Liver (tissue), 3 donors: Measurements from ENCODE around the gene SKI.

Experiments
- CTCF ChIP-seq: fragments of 150-350 bp; IDR thresholded peaks from 2 replicates; pipeline ENCODE4 v1.5.1; 2017; ENCODE audit warnings: improper control_type of control experiment, low read depth, low read length; ENCODE audit not compliant: missing input control
- EGR1 ChIP-seq, 2 donors: IDR thresholded peaks; 2 replicates each; pipeline ENCODE4 v1.6.1; 2016 to 2018; ENCODE audit warnings: antibody characterized with exemption in 2 of 2, low read depth in 2 of 2
- MAX ChIP-seq: IDR thresholded peaks from 2 replicates; pipeline ENCODE4 v1.6.1; 2016; ENCODE audit warnings: antibody characterized with exemption
- TAF1 ChIP-seq: conservative IDR thresholded peaks from 2 replicates; pipeline ENCODE4 v1.6.1; 2016; ENCODE audit warnings: antibody characterized with exemption, mild to moderate bottlenecking
- donor health status: healthy.
- donor health status: healthy.

- TF ChIP-seq EGR1 (IDR thresholded peaks at IDR 0.05; ENCODE audit: low read depth in 2 of 2) (no peak), CTCF (no peak), MAX (no peak), TAF1 (no peak)
Observed at GRCh38 chr1:2269193-2269921, 41.2 kb downstream of the SKI start.
